Testis (tissue), 3 donors: ENCODE measurements around the gene NRXN3. TPM values are rescaled to one million over a fixed set of nuclear protein-coding genes. Genes with fewer than 3 reads are reported as not detected.

ENCODE experiments used
- DNase-seq: peaks from one replicate; pipeline ENCODE4 v3.0.0-alpha.2; 2019
- H3K27ac ChIP-seq, 2 donors: fragments of 200-600 bp; sonication (generic); one replicate each; pipeline ENCODE4 v1.5.1; 2019
- H3K27me3 ChIP-seq: fragments of 200-600 bp; sonication (generic); one replicate; pipeline ENCODE4 v1.5.1; 2019
- H3K36me3 ChIP-seq: fragments of 200-600 bp; sonication (generic); one replicate; pipeline ENCODE4 v1.5.1; 2017; ENCODE audit warnings: low read depth; ENCODE audit errors: missing control alignments
- H3K4me1 ChIP-seq: fragments of 200-600 bp; sonication (generic); one replicate; pipeline ENCODE4 v1.5.1; 2019
- H3K4me3 ChIP-seq, 2 donors: fragments of 200-600 bp; sonication (generic); one replicate each; pipeline ENCODE4 v1.5.1; 2017 to 2019
- H3K9me3 ChIP-seq: fragments of 200-600 bp; sonication (generic); one replicate; pipeline ENCODE4 v1.5.1; 2017
- POLR2A ChIP-seq: fragments of 450-650 bp; IDR thresholded peaks from one replicate; pipeline ENCODE4 v1.6.1; 2017; ENCODE audit warnings: antibody characterized with exemption, mild to moderate bottlenecking, moderate library complexity
- WGBS, 2 donors: methylation state at CpG; one replicate each; pipeline ENCODE4 v1.1.5; 2018; 5-methylcytosine and 5-hydroxymethylcytosine counted together
- intact Hi-C: fragments of 100-400 bp; cut with DNase I; formaldehyde crosslinking; loops from one replicate; pipeline ENCODE4 v1.15.1; 2023; ENCODE audit warnings: low total_unique reads
- polyA plus RNA-seq: library from polyadenylated mRNA; stranded (reverse); fragments of 350-450 nt; fragmentation: Illumina TruSeq; extraction: RNeasy Lipid Tissue Mini Kit (QIAGEN cat#74804); gene quantifications from one replicate; pipeline ENCODE4 v1.2.3, GENCODE V29; 2014; ENCODE audit warnings: low read depth, low replicate concordance; ENCODE audit not compliant: insufficient read depth
- total RNA-seq, 2 donors: library from RNA; depleted of rRNA; stranded (reverse); fragments of >200 nt; gene quantifications; one replicate each; pipeline ENCODE4 v1.2.3, GENCODE V29; 2016
- TF ChIP-seq, protein P1 (sequence below), 3 experiments: fragments of 450-650 bp in 2 of 3; fragments of 200-600 bp in 1 of 3; sonication (generic) in 1 of 3; IDR thresholded peaks; one replicate each; pipeline ENCODE4 v1.5.1; 2016 to 2019; ENCODE audit warnings: antibody characterized with exemption in 3 of 3, mild to moderate bottlenecking in 2 of 3, moderate library complexity in 1 of 3

The NRXN3 gene
- total and polyA plus RNA-seq, 3 donors from 2014 or later, result 3.5 to 8.0 (median 3.9) TPM

DNA sequence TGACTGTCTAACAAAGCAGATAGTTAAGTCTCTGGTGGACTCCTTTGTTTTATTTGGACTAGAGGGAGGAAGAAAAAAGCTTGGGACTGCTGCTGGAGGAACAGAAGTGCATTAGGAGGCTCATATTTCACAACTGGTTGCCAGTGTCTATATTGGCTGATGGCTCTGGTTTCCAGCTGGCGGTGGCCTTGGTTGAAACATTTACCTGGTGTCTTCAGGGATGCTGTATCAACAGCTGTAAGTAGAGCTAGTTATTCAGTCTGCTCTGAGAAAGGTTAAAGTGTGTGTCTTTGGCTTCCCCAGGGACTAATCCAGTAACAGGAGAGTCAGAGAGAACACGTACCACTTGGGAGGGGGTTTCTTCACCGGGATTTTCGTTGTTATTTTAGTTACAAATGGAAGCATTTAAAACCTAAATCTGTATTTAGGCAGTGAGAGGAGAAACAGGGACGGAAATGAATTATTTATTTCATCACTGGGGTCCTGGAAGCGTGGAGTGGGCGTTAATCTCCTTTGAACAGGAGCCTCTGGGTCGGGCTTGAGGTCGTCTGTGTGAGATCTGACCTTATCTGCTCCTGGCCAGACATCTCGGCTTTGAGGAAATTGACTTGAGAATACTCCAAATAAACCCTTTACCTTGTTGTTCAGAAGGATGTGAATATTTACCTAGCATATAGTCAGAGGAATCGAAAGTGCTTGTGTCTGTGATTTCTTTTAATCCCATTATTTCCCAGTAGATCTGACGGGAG, 149.9 kb downstream of the NRXN3 start:
- 31 to 44% methylated on average over 12 of the region's 12 CpGs for WGBS, 2 donors
- TF ChIP-seq, protein P1, sequence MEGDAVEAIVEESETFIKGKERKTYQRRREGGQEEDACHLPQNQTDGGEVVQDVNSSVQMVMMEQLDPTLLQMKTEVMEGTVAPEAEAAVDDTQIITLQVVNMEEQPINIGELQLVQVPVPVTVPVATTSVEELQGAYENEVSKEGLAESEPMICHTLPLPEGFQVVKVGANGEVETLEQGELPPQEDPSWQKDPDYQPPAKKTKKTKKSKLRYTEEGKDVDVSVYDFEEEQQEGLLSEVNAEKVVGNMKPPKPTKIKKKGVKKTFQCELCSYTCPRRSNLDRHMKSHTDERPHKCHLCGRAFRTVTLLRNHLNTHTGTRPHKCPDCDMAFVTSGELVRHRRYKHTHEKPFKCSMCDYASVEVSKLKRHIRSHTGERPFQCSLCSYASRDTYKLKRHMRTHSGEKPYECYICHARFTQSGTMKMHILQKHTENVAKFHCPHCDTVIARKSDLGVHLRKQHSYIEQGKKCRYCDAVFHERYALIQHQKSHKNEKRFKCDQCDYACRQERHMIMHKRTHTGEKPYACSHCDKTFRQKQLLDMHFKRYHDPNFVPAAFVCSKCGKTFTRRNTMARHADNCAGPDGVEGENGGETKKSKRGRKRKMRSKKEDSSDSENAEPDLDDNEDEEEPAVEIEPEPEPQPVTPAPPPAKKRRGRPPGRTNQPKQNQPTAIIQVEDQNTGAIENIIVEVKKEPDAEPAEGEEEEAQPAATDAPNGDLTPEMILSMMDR (IDR thresholded peaks at IDR 0.05), result no peak
- no peak for TF ChIP-seq POLR2A
- no peaks in the 10 kb centered on the region for H3K27me3 ChIP-seq
- H3K9me3 ChIP-seq, result no peaks in the 10 kb centered on the region
- no peaks in the 10 kb centered on the region for H3K36me3 ChIP-seq
- H3K4me1 ChIP-seq, result peaks cover 9% of the 10 kb centered on the region
- no peak overlapping the region for H3K27ac ChIP-seq
- intact Hi-C loops, result no loop called here
- DNase-seq, result no peak
- H3K4me3 ChIP-seq, result no peak overlapping the region

DNA sequence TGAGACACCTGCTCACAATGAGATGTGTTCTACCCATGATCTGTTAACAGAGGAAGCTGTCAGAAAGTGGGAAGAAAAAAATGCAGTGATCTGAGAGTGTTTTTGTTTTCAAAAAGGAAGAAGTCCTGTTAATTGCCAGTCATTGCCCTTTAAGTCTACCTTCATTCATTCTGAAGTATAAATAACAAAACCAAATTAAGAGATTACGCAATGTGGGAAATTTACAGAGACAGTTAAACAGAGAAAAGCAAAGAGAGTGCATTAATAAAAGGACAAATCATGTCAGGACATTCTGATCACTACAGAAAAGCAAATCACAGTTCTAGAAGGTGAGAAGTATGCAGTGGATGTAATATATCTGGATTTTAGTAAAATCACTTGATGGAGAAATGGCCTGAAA, 154.2 kb downstream of the NRXN3 start:
- DNase-seq, result no peak
- intact Hi-C loops, result no loop called here

DNA sequence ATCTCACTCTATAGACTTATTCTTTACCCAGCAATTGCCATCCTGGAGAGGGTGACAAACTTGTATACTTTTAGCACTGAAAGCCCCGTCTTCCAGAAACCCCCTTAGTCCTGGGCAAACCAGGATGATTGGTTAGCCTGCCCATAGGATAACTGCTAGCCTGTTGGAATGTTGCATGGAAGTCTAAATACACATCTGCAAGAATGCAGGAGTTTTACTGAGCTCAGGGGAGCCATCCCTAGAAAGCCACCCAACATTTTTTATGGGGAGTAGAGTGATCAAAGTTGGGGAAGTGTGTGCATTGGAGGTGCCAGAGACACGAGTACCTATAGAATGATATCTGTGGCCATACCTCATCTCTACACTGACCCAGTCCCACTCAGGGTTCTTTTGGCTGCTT, 155.7 kb downstream of the NRXN3 start:
- 91% methylated on average over 2 of the region's 2 CpGs for WGBS, 2 donors
- DNase-seq, result no peak
- intact Hi-C loops, result no loop called here
- Histone ChIP-seq H3K9me3 (no peaks in the 10 kb centered on the region), H3K4me1 (no peaks in the 10 kb centered on the region), H3K27ac (no peak overlapping the region), H3K27me3 (no peaks in the 10 kb centered on the region), H3K4me3 (no peak overlapping the region), H3K36me3 (no peaks in the 10 kb centered on the region)
- TF ChIP-seq, protein P1 (IDR thresholded peaks at IDR 0.05), result no peak
- TF ChIP-seq POLR2A, result no peak

More for the DNA sequence above, 154.2 kb downstream of the NRXN3 start:
- H3K4me1 ChIP-seq, result peaks cover 7% of the 10 kb centered on the region
- no peaks in the 10 kb centered on the region for H3K9me3 ChIP-seq
- TF ChIP-seq POLR2A, result no peak
- TF ChIP-seq, protein P1 (IDR thresholded peaks at IDR 0.05), result no peak
- 90 to 91% methylated on average over 1 of the region's 1 CpG for WGBS, 2 donors
- H3K27ac ChIP-seq, result no peak overlapping the region
- no peaks in the 10 kb centered on the region for H3K36me3 ChIP-seq
- H3K4me3 ChIP-seq, result no peak overlapping the region
- no peaks in the 10 kb centered on the region for H3K27me3 ChIP-seq

DNA sequence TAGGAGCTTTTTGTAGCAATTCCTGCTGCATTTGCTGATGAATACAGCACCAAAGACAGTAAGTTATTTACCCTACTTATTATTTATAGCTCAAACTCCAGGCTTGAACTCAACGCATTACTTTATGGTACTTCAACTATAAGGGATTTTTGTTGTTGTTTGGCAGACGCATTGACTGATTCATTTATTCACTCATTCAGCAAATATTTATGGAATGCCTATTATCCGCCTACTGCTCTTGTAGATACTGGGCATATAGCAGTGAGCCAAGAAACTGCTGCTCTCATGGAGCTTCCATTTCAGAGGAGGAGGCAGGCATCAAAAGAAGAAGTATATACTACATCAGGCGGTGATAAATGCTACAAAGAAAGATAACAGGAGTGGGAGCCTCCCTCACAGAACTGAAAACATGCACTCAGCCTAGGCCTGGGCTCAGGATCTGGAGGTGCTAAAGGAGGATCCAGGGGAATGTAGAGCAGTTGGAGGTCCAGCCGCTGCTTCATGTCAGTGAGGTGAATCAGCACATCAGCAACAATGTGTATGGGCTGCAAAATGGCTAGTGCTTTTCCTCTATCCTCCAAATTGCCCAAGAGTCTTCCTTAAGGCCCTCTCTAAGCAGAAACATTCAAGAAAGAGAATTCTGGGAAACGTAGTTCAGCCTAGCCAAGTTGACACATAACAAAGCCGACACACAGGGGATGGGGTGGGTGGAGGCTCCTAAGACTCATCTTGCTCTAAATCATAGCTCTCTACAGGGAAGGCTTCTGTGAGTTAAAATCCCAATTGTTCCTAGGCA, 157.5 kb downstream of the NRXN3 start:
- H3K36me3 ChIP-seq, result no peaks in the 10 kb centered on the region
- H3K9me3 ChIP-seq, result no peaks in the 10 kb centered on the region
- no peaks in the 10 kb centered on the region for H3K4me1 ChIP-seq
- no peak overlapping the region for H3K4me3 ChIP-seq
- no peak for DNase-seq
- no peak overlapping the region for H3K27ac ChIP-seq
- intact Hi-C loops, result no loop called here
- no peaks in the 10 kb centered on the region for H3K27me3 ChIP-seq
- 82 to 87% methylated on average over 7 of the region's 7 CpGs for WGBS, 2 donors
- TF ChIP-seq, protein P1 (IDR thresholded peaks at IDR 0.05), result no peak
- TF ChIP-seq POLR2A, result no peak
